A375 (cell line): ENCODE results near the gene AMT. TPM values are rescaled to one million over a fixed set of nuclear protein-coding genes. Genes with fewer than 3 reads are reported as not detected.

Experiments
- small RNA-seq: library from RNA; depleted of rRNA; stranded (forward); fragments of <200 nt; gene quantifications from one replicate; pipeline ENCODE3, GENCODE V24; 2014
- total RNA-seq: library from RNA; depleted of rRNA; stranded (reverse); fragments of >200 nt; shearing (Covaris generic); gene quantifications from 2 replicates; pipeline ENCODE4 v1.2.3, GENCODE V29; 2014; rRNA removed

The AMT gene, protein sequence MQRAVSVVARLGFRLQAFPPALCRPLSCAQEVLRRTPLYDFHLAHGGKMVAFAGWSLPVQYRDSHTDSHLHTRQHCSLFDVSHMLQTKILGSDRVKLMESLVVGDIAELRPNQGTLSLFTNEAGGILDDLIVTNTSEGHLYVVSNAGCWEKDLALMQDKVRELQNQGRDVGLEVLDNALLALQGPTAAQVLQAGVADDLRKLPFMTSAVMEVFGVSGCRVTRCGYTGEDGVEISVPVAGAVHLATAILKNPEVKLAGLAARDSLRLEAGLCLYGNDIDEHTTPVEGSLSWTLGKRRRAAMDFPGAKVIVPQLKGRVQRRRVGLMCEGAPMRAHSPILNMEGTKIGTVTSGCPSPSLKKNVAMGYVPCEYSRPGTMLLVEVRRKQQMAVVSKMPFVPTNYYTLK
- total RNA-seq: 1.8 and 2.0 TPM in 2 replicates

DNA sequence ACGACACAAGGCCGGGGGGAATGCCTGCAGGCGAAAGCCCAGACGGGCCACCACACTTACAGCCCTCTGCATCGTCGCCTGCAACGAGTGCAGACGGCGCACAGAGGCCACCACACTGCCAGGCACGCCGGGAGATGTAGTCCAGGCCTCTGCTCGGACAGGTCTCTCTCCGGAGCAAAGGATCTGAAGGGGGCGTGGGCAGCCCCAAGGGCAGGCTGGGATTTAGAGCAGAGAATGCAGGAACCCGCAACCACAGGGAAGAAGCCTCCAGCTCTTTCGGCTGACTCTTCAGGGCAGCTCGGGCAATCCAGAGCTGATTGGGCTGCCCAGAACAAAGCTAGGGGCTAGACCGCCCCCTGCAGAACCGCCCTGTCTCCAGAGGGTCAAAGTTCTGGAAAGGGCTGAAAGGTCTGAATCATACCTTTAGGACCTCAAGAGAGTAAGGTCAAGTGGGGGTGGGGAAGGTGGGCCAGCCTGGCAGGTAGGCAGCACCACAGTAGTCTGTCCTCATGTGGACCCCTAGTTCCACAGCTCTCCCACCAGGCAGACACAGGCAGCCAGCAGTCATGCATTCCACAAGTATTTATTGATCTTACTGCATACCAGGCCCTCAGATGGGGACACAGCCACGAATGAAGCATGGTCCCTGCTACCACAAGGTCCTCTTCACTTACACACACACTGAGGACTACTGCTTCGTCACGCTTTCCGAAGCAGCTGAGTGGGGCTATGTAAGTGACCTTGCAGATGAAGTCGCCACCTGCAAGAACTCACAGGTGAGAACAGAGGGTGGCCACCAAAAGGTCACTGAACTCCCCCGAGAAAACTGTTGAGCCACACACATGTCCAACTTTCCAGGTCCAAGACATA lies at the start of gene AMT:
TSS of gene AMT (minus strand) at position 95 of the 870 bp plus-strand sequence. CDS start at position 72, 23 bp downstream.

DNA sequence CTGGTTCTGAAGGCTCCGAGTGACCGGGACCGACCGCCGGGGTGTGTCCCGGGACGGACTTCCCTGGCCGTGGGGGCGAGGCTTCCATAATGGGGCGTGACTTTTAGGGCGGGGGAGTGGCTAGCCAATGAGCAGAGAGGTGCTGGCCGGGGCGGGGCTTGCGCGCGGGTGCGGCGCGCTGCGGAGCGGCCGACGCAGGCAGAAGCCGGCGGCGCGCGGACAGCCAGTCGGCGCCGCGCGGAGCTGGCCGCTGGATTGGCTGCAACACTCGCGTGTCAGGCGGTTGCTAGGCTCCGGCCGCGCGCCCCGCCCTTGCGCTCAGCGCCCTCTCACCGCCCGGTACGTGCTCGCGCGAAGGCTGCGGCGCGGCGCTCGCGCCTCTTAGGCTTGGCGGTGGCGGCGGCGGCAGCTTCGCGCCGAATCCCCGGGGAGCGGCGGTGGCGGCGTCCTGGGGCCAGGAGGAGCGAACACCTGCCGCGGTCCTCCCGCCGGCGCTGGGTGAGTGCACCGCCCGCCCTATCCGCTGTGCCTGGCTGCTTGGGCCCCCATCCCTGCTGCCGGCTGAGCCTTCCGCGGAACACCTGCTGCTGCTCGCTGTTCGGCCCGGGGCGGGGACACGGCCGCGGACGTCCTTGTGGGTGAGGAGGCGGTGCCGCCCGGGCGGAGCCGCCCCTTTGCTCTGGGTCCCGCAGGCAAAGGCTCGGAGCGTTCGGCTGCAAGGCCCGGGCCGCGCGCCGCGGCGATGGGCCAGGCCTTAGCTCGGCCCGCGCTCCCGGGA lies 47.9 kb upstream of the AMT start, which contains the start of gene DAG1:
TSS of gene DAG1 (plus strand) at position 332 of the 778 bp plus-strand sequence. CDS start 40,268 bp downstream, outside the sequence.

DNA sequence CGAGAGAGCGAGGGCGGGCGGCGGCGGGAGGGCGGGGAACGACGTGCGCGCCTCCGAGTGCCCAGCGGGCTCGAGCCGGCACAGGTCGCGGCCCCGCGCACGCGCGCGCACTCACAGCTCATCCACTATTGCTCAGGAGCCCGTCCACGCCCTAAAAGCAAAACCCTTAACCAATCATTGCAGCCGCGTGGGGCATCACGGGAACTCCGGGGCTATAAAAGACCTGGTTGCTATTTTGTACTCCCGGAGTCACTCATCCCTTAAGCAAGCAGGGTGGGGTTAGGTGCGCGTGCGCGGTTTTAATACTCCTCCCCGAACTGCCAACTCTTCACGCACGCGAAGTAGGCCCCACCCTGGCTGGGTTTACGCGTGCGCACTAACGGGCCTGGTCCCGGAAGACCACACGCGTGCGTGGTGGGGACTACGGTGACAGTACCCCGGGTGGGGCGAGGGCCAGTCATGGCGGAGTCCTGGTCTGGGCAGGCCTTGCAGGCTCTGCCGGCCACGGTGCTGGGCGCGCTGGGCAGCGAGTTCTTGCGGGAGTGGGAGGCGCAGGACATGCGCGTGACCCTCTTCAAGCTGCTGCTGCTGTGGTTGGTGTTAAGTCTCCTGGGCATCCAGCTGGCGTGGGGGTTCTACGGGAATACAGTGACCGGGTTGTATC lies 10.2 kb downstream of the AMT start, which contains the start of the genes RHOA and TCTA:
TSS of gene RHOA (minus strand) at position 9 of the 664 bp plus-strand sequence. CDS start 36,387 bp downstream, outside the sequence.
TSS of gene TCTA (plus strand) at position 456 of the 664 bp plus-strand sequence. CDS start at position 460, 4 bp downstream.

Small RNAs within 50 kb of the gene (small RNA-seq; reads per million reads assigned to genes)
- 0.25 reads per million for gene RNA5SP130

Other genes with a start within 250 kb of the AMT start
- gene C3orf62, start 145.2 kb downstream of the AMT start, total RNA-seq: 4.1 and 4.2 TPM in 2 replicates
- 25.0 and 31.7 TPM in 2 replicates for gene USP4, start 82.4 kb downstream of the AMT start, total RNA-seq
- gene GPX1, start 64.1 kb downstream of the AMT start, total RNA-seq: 431 and 518 TPM in 2 replicates
- gene RHOA, start 10.5 kb downstream of the AMT start, total RNA-seq: 227 and 242 TPM in 2 replicates
- 11.1 and 14.8 TPM in 2 replicates for gene TCTA, start 10.1 kb downstream of the AMT start, total RNA-seq
- 4.3 and 4.9 TPM in 2 replicates for gene NICN1, start 6.9 kb upstream of the AMT start, total RNA-seq
- 112 and 115 TPM in 2 replicates for gene DAG1, start 47.8 kb upstream of the AMT start, total RNA-seq
- 0.57 and 1.3 TPM in 2 replicates for gene BSN, start 132.0 kb upstream of the AMT start, total RNA-seq